ENCODE measurements around the gene ZNF362.
A peak's percentile ranks its signal among the peaks of the same experiment; 100 is the strongest.
"Not testable (repeated sequence)": the region's sequence is repeated elsewhere in the genome, so short reads cannot be mapped to it uniquely, and the experiment has no call there.

ZNF362 gene

DNA sequence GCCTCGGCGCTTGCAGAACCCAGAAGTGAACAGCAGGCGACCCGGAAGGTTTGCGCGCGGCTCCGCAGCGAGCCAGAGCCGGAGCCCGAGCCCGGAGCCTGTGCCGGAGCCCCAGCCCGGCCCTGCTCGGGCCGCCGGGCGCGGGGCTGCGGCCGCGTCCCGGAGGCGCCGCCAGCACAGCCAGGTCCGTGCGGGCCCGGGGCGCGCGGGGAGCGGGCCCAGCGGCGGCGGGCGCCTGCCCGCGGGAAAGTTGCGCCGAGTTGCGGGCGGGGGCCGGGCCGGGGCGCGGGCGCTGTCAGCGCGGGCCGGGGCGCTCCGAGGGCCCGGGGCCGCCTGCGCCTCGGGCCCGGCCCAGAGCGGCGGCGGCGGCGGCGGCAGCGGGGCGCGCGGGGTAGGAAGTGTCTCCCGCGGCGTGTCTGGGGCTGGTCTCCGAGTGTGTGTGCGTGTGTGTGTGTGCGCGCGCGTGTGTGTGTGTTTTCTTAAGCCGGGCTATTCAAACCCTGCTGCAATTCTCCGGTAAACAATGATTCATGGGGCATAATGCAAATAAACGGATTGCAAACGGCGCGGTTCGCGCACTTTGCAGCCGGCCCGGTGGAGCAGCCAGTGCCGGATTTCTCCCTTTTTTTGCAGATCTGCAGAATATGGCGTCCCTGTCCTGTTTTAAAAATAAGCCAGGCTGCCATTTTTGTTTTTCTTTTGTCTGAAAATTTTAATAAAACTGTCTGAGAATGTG is at the start of gene ZNF362:
TSS of gene ZNF362 (plus strand) at position 22 of the 736 bp plus-strand sequence. CDS start 14,083 bp downstream, outside the sequence.
- DNase-seq = peak; percentile 26

- no peak for DNase-seq
Measured at GRCh38 chr1:33211972-33212371, 44.3 kb upstream of the ZNF362 start.

DNA sequence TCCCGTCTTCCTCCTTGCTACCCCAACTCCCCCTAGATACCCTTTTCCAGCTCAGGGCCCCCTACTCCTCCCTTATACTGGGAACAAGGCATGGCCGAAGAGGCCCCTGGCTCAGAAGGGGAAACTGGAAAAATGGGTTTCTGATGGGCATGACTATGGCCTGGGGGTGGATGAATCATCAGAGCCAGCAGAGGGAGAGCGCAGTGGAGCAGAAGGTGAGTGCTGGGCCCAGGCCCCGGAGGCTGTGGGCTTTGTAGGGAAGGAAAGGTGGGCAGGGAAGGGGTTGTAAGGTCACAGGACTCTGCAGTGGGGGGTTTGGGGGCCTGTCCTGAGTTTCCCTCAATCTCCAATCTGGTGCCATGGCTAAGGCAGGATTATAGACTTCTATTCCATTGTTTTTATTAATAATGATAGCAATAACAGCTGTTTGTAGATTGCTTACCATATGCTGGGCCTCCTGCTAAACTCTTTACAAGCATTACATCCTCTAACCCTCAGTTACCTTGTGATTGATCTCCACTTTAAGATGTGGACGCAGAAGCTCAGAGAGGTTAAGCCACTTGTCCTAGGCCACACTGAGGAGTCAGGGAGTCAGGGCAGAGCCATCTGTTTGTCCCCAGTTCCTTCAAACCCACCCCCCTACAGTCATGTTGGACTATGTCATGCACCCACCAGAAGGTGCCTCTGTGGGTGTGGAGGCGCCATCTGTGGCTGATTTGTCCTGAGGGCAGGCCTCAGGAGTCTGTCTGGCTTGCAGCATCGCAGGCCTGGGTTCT is 36.2 kb upstream of the ZNF362 start:
- DNase-seq = peak; percentile 83

GRCh38 chr1:33220676-33221384 is 35.5 kb upstream of the ZNF362 start:
- peak; percentile 98 for DNase-seq

- DNase-seq = no peak
Measured at GRCh38 chr1:33221385-33221758, 34.9 kb upstream of the ZNF362 start.

DNA sequence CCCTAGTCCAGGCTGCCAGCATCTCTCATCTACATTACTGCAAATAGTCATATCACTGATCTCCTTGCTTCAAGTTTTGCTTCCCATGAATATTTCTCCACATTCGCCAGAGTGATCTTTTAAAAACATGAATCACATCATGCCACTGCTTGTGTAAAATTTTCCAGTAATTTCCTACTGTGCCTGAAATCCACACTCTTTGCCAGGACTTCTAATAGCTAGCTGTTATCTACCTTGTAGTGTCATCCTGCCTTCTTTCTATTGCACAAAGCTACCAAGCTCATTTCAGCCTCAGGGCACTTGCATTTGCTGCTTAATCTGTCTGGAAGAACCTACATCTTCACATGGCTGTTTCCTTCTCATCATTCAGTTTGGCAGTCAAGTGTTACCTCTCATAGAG is 33.9 kb upstream of the ZNF362 start:
- peak; percentile 82 for DNase-seq

- no peak for DNase-seq
Measured at GRCh38 chr1:33224166-33224707, 32.1 kb upstream of the ZNF362 start.

DNA sequence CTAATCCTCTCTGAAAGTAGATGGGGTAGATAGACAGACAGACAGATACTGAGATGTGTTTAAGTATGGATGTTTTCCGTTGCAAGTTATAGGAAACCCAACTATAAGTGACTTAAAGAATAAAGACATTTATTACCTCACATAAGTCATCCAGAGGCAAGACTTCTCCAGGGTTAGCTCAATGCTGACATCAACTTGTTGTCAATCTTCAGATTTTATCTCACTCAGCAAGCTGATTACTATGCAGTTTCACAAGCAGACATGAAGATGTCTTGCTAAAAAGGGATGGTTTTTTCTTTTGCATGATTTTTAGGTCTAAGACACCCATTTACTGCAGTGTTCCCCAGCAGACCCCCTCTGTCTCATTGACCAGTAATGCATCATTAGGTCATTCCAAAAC is 30.7 kb upstream of the ZNF362 start:
- no peak for DNase-seq

GRCh38 chr1:33228935-33229487 is 27.3 kb upstream of the ZNF362 start:
- DNase-seq = peak; percentile 87

DNA sequence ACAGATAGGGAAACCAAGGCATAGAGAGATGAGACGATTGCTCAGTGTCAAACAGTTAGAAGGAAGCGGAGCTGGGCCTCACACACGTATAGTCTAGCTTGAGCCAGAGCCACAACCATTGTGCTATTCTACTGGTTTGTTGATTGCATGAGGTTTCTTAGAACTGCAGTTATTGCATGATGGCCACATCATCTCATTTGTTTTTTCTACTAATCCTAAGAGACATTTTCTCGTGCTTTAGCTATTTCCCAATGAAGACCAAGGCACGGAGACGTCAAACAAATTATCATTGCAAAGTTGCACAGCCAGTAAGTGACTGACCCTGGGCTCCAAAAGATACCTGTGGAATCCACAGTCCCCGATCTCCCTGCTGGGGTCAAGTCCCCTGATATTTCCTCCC is 25.1 kb upstream of the ZNF362 start:
- no peak for DNase-seq

GRCh38 chr1:33232716-33233115 is 23.6 kb upstream of the ZNF362 start:
- no peak for DNase-seq

- DNase-seq = no peak
Measured at GRCh38 chr1:33234131-33234530, 22.2 kb upstream of the ZNF362 start.

GRCh38 chr1:33234588-33234990 is 21.7 kb upstream of the ZNF362 start:
- no peak for DNase-seq

GRCh38 chr1:33235521-33235920 is 20.8 kb upstream of the ZNF362 start:
- DNase-seq = no peak

DNA sequence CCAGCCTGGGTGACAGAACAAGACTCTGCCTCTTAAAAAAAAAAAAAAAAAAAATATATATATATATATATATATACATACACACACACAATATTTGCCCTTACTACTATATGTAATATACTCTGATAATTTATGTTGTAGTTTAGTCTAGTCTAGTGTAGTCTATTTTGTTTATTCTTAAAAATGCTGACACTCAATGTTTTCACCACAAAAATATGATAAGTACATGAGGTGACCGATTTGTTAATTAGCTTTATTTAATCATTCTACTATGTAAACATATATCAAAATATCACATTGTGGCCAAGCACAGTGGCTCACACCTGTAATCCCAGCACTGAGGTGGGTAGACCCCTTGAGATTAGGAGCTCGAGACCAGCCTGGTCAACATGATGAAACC is 19.8 kb upstream of the ZNF362 start:
- no peak for DNase-seq

- DNase-seq = no peak
Measured at GRCh38 chr1:33237579-33237978, 18.7 kb upstream of the ZNF362 start.

DNA sequence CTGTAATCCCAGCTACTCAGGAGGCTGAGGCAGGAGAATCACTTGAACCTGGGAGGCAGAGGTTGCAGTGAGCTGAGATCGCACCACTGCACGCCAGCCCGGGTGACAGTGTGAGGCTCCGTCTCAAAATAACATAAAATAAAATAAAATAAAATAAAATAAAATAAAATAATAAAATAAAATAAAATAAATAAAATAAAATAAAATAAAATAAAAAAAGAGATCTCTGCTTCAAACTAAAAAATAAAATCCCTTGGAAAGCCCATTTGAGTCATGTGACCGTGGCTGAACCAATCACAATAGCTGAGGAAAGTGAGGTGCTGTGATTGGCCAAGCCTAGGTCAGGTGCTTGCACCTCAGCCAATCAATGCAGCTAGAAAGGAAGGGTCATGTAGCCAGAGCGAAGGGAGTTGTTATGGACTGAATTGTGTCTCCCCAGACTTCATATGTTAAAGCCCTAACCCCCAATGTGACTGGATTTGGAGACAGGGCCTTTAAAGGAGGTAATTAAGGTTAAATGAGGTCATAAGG is 18.0 kb upstream of the ZNF362 start:
- not testable (repeated sequence) for DNase-seq

GRCh38 chr1:33239410-33239809 is 16.9 kb upstream of the ZNF362 start:
- DNase-seq = not testable (repeated sequence)

DNA sequence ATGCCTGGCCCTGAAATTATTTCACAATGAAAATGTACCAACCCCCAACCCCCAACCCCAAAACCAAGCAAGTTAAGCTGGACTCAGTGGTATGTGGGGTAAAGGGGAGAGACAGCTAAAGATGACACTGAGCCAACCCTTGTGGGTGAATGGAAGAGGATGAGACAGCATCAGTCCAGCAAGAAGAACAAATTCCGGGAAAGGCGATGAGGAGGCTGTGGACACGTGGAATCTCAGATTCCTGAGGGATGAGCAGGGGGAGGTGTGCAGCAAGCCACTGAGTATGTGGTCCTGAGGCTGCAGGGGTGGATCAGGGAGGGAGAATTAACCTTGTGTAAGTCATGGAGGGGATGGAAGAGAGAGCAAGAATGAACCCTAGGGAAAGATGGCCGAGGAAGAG is 14.4 kb upstream of the ZNF362 start:
- DNase-seq = no peak

GRCh38 chr1:33242652-33243051 is 13.6 kb upstream of the ZNF362 start:
- DNase-seq = no peak

DNA sequence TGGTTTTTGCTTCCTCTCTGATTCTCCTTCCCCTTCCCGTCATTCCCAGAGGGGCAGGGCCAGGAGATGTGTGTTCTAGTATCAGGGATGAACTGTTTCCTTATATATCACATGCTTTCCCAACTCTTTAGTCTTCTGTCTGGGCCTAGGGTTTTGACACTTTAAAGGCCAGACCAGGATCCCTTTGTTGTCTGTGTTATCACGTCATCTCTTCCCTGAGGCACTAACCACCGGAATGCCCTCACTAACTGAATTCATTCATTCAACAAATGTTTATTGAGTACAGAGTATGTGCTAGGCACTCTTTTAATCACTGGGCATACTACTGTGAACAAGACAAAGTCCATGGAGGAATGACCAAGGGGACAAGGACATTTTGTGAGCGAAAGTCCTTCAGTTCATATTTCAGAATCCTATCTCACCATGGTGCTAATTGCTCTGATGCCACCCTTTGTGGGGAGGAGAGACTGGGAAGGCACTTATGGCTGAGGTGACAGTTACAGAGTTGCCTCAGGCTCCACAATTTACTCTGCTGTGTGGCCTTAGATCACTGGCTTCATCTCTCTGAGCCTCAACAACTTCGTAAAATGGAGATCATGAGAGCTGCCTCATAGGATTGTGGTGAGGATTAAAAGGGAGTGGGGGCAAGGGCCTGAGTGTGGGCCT is 12.0 kb upstream of the ZNF362 start:
- DNase-seq = peak; percentile 12

GRCh38 chr1:33244809-33245186 is 11.5 kb upstream of the ZNF362 start:
- no peak for DNase-seq
